IMR-90 (cell line): ENCODE measurements around the gene DSCAML1. TPM values are rescaled to one million over a fixed set of nuclear protein-coding genes. Genes with fewer than 3 reads are reported as not detected.
A peak's percentile ranks its signal among the peaks of the same experiment; 100 is the strongest.

Experiments
- ATAC-seq: fragments of 200-7000 bp; cut with Tn5 transposase; 2 replicates; pipeline ENCODE4 v1.9.1; 2020; ENCODE audit warnings: low read depth, mild to moderate bottlenecking, moderate library complexity
- BruUV-seq: library from RNA; stranded (reverse); fragments of 400-500 nt; replicated peaks from 2 replicates; lab custom pipeline; 2021; lab: Mats Ljungman, UMichigan
- CTCF ChIA-PET: fragments of 300-600 bp; formaldehyde crosslinking; extraction: SDS; loops from one replicate; lab custom pipeline; 2021; ENCODE audit warnings: antibody characterized with exemption; lab: Yijun Ruan, JAX
- POLR2A ChIA-PET: fragments of 300-600 bp; sonication (Branson Sonifier 250); formaldehyde crosslinking; loops from one replicate; lab custom pipeline; 2022; ENCODE audit warnings: antibody characterized with exemption; ENCODE audit not compliant: unreplicated experiment; lab: Charles Lee
- DNase-seq: peaks from one replicate; pipeline ENCODE4 v3.0.0; 2013
- H2AFZ ChIP-seq: replicated peaks from 2 replicates; pipeline ENCODE3; 2013; ENCODE audit warnings: low read length, mild to moderate bottlenecking; ENCODE audit not compliant: poor library complexity
- H2AK5ac ChIP-seq: 2 replicates; pipeline ENCODE4 v1.6.1; 2013; ENCODE audit warnings: low read depth, low read length, inconsistent platforms
- H2AK9ac ChIP-seq: replicated peaks from 2 replicates; pipeline ENCODE3; 2013; ENCODE audit warnings: mild to moderate bottlenecking, low read depth, low read length, moderate library complexity; ENCODE audit not compliant: poor library complexity
- H2BK120ac ChIP-seq: 2 replicates; pipeline ENCODE4 v1.6.1; 2013; ENCODE audit warnings: low read depth, low read length, inconsistent platforms
- H2BK15ac ChIP-seq: 3 replicates; pipeline ENCODE4 v1.6.1; 2013; ENCODE audit warnings: low read depth, low read length, inconsistent platforms
- H2BK20ac ChIP-seq: 2 replicates; pipeline ENCODE4 v1.6.1; 2013; ENCODE audit warnings: low read depth, mild to moderate bottlenecking, inconsistent platforms, low read length, moderate library complexity
- H2BK5ac ChIP-seq: 2 replicates; pipeline ENCODE4 v1.6.1; 2013; ENCODE audit warnings: mild to moderate bottlenecking, low read depth, low read length, inconsistent platforms; ENCODE audit not compliant: poor library complexity, severe bottlenecking
- H3K14ac ChIP-seq: replicated peaks from 2 replicates; pipeline ENCODE4 v1.6.1; 2013; ENCODE audit warnings: low read depth, low read length, inconsistent platforms
- H3K18ac ChIP-seq: 2 replicates; pipeline ENCODE4 v1.6.1; 2013; ENCODE audit warnings: low read depth, low read length, control low read depth
- H3K23ac ChIP-seq: 2 replicates; pipeline ENCODE4 v1.6.1; 2013; ENCODE audit warnings: low read depth, low read length, inconsistent platforms
- H3K27ac ChIP-seq: 2 replicates; pipeline ENCODE4 v1.5.1; 2013; ENCODE audit warnings: mild to moderate bottlenecking, control low read depth, low read length; ENCODE audit not compliant: insufficient read depth
- H3K27me3 ChIP-seq: 2 replicates; pipeline ENCODE4 v1.6.1; 2013; ENCODE audit warnings: low read length; ENCODE audit not compliant: control insufficient read depth, insufficient read depth
- H3K36me3 ChIP-seq: 2 replicates; pipeline ENCODE4 v1.6.1; 2013; ENCODE audit warnings: low read length, mixed read lengths; ENCODE audit not compliant: control insufficient read depth, insufficient read depth
- H3K4ac ChIP-seq: 2 replicates; pipeline ENCODE4 v1.6.1; 2013; ENCODE audit warnings: low read depth, low read length, inconsistent platforms
- H3K4me1 ChIP-seq: 2 replicates; pipeline ENCODE4 v1.6.1; 2013; ENCODE audit warnings: low read length, mixed read lengths; ENCODE audit not compliant: control insufficient read depth, insufficient read depth
- H3K4me2 ChIP-seq: 2 replicates; pipeline ENCODE4 v1.6.1; 2013; ENCODE audit warnings: low read depth, mild to moderate bottlenecking, control low read depth, low read length, moderate library complexity
- H3K4me3 ChIP-seq: 2 replicates; pipeline ENCODE4 v1.5.1; 2013; ENCODE audit warnings: low read depth, mild to moderate bottlenecking, control low read depth, low read length, moderate library complexity; ENCODE audit not compliant: insufficient read depth
- H3K56ac ChIP-seq: 2 replicates; pipeline ENCODE4 v1.6.1; 2013; ENCODE audit warnings: low read length, inconsistent platforms; ENCODE audit not compliant: insufficient read depth; ENCODE audit errors: extremely low read depth
- H3K79me1 ChIP-seq, 2 experiments: 2 replicates each; pipeline ENCODE4 v1.6.1; 2013; ENCODE audit warnings: low read length in 2 of 2, inconsistent platforms in 1 of 2, low read depth in 1 of 2
- H3K9ac ChIP-seq: 2 replicates; pipeline ENCODE4 v1.6.1; 2013; ENCODE audit warnings: low read depth, low read length, control low read depth
- H3K9me1 ChIP-seq: 2 replicates; pipeline ENCODE4 v1.6.1; 2013; ENCODE audit warnings: low read length, inconsistent platforms; ENCODE audit not compliant: insufficient read depth
- H3K9me3 ChIP-seq: 2 replicates; pipeline ENCODE4 v1.6.1; 2013; ENCODE audit warnings: low read length; ENCODE audit not compliant: control insufficient read depth, insufficient read depth
- H4K20me1 ChIP-seq: 2 replicates; pipeline ENCODE4 v1.6.1; 2013; ENCODE audit warnings: low read length, inconsistent platforms; ENCODE audit not compliant: insufficient read depth
- H4K5ac ChIP-seq: 2 replicates; pipeline ENCODE4 v1.6.1; 2013; ENCODE audit warnings: mild to moderate bottlenecking, low read depth, low read length, control low read depth
- H4K8ac ChIP-seq, 2 experiments: 2 replicates each; pipeline ENCODE4 v1.6.1; 2013; ENCODE audit warnings: low read depth in 2 of 2, low read length in 2 of 2, control low read depth in 1 of 2, inconsistent platforms in 1 of 2
- H4K91ac ChIP-seq: 2 replicates; pipeline ENCODE4 v1.6.1; 2013; ENCODE audit warnings: low read depth, low read length, inconsistent platforms; ENCODE audit not compliant: insufficient read depth
- BHLHE40 ChIP-seq: fragments of 150-350 bp; IDR thresholded peaks from 2 replicates; pipeline ENCODE4 v1.6.1; 2016; ENCODE audit warnings: mild to moderate bottlenecking, low read depth, low read length
- CEBPB ChIP-seq: IDR thresholded peaks from 2 replicates; pipeline ENCODE4 v1.6.1; 2012; ENCODE audit warnings: low read depth, low read length, improper control_type of control experiment
- CHD1 ChIP-seq: IDR thresholded peaks from 2 replicates; pipeline ENCODE4 v1.6.1; 2012; ENCODE audit warnings: low read depth, low read length, improper control_type of control experiment
- FOS ChIP-seq: fragments of 150-350 bp; IDR thresholded peaks from 2 replicates; pipeline ENCODE4 v1.6.1; 2016; ENCODE audit warnings: low read depth, low read length
- MAFK ChIP-seq: IDR thresholded peaks from 2 replicates; pipeline ENCODE4 v1.6.1; 2012; ENCODE audit warnings: low read depth, low read length, improper control_type of control experiment
- MAZ ChIP-seq: IDR thresholded peaks from 2 replicates; pipeline ENCODE4 v1.6.1; 2012; ENCODE audit warnings: low read depth, mild to moderate bottlenecking, low read length, improper control_type of control experiment, moderate library complexity, borderline replicate concordance
- MXI1 ChIP-seq: IDR thresholded peaks from 2 replicates; pipeline ENCODE4 v1.6.1; 2012; ENCODE audit warnings: low read depth, mild to moderate bottlenecking, low read length, moderate library complexity, borderline replicate concordance
- NFE2L2 ChIP-seq: fragments of 150-350 bp; IDR thresholded peaks from 2 replicates; pipeline ENCODE4 v1.6.1; 2016; ENCODE audit warnings: low read depth, mild to moderate bottlenecking, low read length
- POLR2A ChIP-seq: IDR thresholded peaks from 2 replicates; pipeline ENCODE4 v1.6.1; 2012; ENCODE audit warnings: mild to moderate bottlenecking, low read depth, low read length
- RAD21 ChIP-seq: IDR thresholded peaks from 2 replicates; pipeline ENCODE4 v1.6.1; 2012; ENCODE audit warnings: low read length, improper control_type of control experiment
- RCOR1 ChIP-seq: IDR thresholded peaks from 2 replicates; pipeline ENCODE4 v1.6.1; 2012; ENCODE audit warnings: mild to moderate bottlenecking, low read length, improper control_type of control experiment; ENCODE audit not compliant: insufficient replicate concordance
- RFX5 ChIP-seq: IDR thresholded peaks from 2 replicates; pipeline ENCODE4 v1.8.0; 2012; ENCODE audit warnings: low read depth, mild to moderate bottlenecking, low read length, moderate library complexity
- SMC3 ChIP-seq: fragments of 150-350 bp; IDR thresholded peaks from 2 replicates; pipeline ENCODE4 v1.6.1; 2016; ENCODE audit warnings: low read depth, mild to moderate bottlenecking, antibody characterized with exemption, low read length, moderate library complexity
- WGBS, 2 experiments: methylation state at CpG; one replicate each; pipeline versions ENCODE4 v1.1.5 to v1.1.7; 2013; ENCODE audit warnings: missing lambda C conversion rate in 2 of 2; ENCODE audit not compliant: insufficient read length in 1 of 2; ENCODE audit errors: extremely low coverage in 2 of 2; 5-methylcytosine and 5-hydroxymethylcytosine counted together
- dilution Hi-C: fragments of 300-500 bp; cut with HindIII; formaldehyde crosslinking; loops from one replicate; pipeline ENCODE4 v1.14.3; 2018; ENCODE audit warnings: low sequenced_read_pairs; ENCODE audit not compliant: unreplicated experiment
- in situ Hi-C: fragments of 300-500 bp; cut with MboI; formaldehyde crosslinking; loops from 3 replicates; pipeline ENCODE4 v1.14.3; 2019; ENCODE audit warnings: low sequenced_read_pairs, inconsistent platforms, mixed read lengths
- intact Hi-C: fragments of 100-400 bp; cut with micrococcal nuclease; formaldehyde crosslinking; loops from 2 replicates; pipeline ENCODE4 v1.10.0; 2022
- polyA plus RNA-seq, 3 experiments: library from polyadenylated mRNA; depleted of rRNA; stranded (reverse); fragments of >200 nt; gene quantifications; 2 replicates each; pipeline ENCODE4 v1.2.3, GENCODE V29; 2012; ENCODE audit warnings: low replicate concordance in 1 of 3
- total RNA-seq: library from RNA; depleted of rRNA; stranded (reverse); fragments of >200 nt; gene quantifications from 2 replicates; pipeline ENCODE4 v1.2.3, GENCODE V29; 2012
- TF ChIP-seq, protein P1 (sequence below): conservative IDR thresholded peaks from 2 replicates; pipeline ENCODE4 v1.5.1; 2012; ENCODE audit warnings: mild to moderate bottlenecking, low read depth, low read length, improper control_type of control experiment
- TF ChIP-seq, protein P2 (sequence below): fragments of 150-350 bp; IDR thresholded peaks from 2 replicates; pipeline ENCODE4 v1.6.1; 2017; ENCODE audit warnings: mild to moderate bottlenecking, antibody characterized with exemption, low read length, low read depth
- TF ChIP-seq, protein P3 (sequence below): fragments of 150-350 bp; IDR thresholded peaks from 2 replicates; pipeline ENCODE4 v1.6.1; 2016; ENCODE audit warnings: low read depth, mild to moderate bottlenecking, low read length, moderate library complexity, borderline replicate concordance

Gene DSCAML1
- total and polyA plus RNA-seq, 2 of the 4 experiments (the other 2 are of a cell fraction) = not detected

DNA sequence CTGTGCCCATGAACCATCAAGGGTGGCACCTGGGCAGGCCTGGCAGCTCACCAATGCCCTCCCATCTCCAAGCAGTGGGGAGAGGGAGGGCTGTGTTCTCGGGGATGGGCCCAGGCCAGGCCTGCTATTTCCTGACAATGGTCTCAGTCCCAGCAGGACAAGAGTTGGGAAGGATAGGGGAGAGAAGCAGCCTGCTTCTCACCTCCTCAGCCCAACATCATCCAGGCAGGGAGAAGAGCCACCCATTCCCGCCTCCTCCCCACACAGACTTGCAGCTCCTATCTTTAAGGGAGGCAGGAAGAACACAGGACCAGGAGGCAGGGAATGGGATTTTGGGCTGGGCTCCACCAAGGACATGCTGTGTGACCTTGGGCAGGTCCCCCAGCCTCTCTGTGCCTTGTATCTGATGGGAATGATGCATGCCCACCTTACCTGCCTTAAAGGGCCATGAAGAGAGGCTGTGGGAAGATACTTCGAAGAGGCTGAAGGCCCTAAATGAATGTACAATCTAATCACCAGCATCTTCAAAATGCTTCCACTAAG lies 108.7 kb downstream of the DSCAML1 start:
- Histone ChIP-seq H2BK120ac (no peak overlapping the region), H4K8ac (no peak overlapping the region), H3K79me1 (no peaks in the 10 kb centered on the region), H2AFZ (peak overlapping the region; percentile 9), H3K4ac (no peak overlapping the region), H2BK15ac (no peak overlapping the region), H3K9ac (no peak overlapping the region), H4K20me1 (no peaks in the 10 kb centered on the region), H3K4me2 (no peak overlapping the region), H3K23ac (no peak overlapping the region), H2AK5ac (no peak overlapping the region), H3K14ac (no peak overlapping the region), H2BK20ac (no peak overlapping the region), H3K9me3 (no peaks in the 10 kb centered on the region), H4K91ac (no peak overlapping the region), H2AK9ac (no peak overlapping the region), H4K5ac (no peak overlapping the region), H2BK5ac (no peak overlapping the region), H3K56ac (no peak overlapping the region), H3K4me3 (no peak overlapping the region), H3K27me3 (peaks cover 13% of the 10 kb centered on the region), H3K36me3 (no peaks in the 10 kb centered on the region), H3K4me1 (no peaks in the 10 kb centered on the region), H3K9me1 (no peaks in the 10 kb centered on the region), H3K18ac (no peak overlapping the region), H3K27ac (no peak overlapping the region)
- DNase-seq = no peak
- ATAC-seq = no peak
- intact Hi-C loops = no loop called here
- POLR2A ChIA-PET = no interaction called here
- WGBS, 2 experiments = no CpG with 5 or more reads among the region's 3 CpGs
- TF ChIP-seq MAZ (no peak), CHD1 (no peak), SMC3 (no peak), RCOR1 (no peak), MAFK (no peak), RFX5 (no peak), CEBPB (no peak), POLR2A (no peak), FOS (no peak), BHLHE40 (no peak), MXI1 (no peak), NFE2L2 (no peak), RAD21 (no peak)
- TF ChIP-seq, protein P1, sequence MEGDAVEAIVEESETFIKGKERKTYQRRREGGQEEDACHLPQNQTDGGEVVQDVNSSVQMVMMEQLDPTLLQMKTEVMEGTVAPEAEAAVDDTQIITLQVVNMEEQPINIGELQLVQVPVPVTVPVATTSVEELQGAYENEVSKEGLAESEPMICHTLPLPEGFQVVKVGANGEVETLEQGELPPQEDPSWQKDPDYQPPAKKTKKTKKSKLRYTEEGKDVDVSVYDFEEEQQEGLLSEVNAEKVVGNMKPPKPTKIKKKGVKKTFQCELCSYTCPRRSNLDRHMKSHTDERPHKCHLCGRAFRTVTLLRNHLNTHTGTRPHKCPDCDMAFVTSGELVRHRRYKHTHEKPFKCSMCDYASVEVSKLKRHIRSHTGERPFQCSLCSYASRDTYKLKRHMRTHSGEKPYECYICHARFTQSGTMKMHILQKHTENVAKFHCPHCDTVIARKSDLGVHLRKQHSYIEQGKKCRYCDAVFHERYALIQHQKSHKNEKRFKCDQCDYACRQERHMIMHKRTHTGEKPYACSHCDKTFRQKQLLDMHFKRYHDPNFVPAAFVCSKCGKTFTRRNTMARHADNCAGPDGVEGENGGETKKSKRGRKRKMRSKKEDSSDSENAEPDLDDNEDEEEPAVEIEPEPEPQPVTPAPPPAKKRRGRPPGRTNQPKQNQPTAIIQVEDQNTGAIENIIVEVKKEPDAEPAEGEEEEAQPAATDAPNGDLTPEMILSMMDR = no peak
- TF ChIP-seq, protein P2, sequence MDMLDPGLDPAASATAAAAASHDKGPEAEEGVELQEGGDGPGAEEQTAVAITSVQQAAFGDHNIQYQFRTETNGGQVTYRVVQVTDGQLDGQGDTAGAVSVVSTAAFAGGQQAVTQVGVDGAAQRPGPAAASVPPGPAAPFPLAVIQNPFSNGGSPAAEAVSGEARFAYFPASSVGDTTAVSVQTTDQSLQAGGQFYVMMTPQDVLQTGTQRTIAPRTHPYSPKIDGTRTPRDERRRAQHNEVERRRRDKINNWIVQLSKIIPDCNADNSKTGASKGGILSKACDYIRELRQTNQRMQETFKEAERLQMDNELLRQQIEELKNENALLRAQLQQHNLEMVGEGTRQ = no peak
- TF ChIP-seq, protein P3, sequence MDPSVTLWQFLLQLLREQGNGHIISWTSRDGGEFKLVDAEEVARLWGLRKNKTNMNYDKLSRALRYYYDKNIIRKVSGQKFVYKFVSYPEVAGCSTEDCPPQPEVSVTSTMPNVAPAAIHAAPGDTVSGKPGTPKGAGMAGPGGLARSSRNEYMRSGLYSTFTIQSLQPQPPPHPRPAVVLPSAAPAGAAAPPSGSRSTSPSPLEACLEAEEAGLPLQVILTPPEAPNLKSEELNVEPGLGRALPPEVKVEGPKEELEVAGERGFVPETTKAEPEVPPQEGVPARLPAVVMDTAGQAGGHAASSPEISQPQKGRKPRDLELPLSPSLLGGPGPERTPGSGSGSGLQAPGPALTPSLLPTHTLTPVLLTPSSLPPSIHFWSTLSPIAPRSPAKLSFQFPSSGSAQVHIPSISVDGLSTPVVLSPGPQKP = no peak
- dilution Hi-C loops = no loop called here
- in situ Hi-C loops = no loop called here
- BruUV-seq = no TSS peak
- CTCF ChIA-PET = no interaction called here
